GM12873 (cell line): ENCODE results near the gene MTX3.

Experiments
- CTCF ChIP-seq: IDR thresholded peaks from 2 replicates; pipeline ENCODE4 v1.5.1; 2012; ENCODE audit warnings: low read depth, mild to moderate bottlenecking, moderate library complexity, low read length, control low read depth; ENCODE audit not compliant: insufficient read depth; ENCODE audit errors: missing control alignments

Gene MTX3

GRCh38 chr5:79982136-79982535, 8.9 kb downstream of the MTX3 start:
- no peak for TF ChIP-seq CTCF

- TF ChIP-seq CTCF = no peak
Measured at GRCh38 chr5:79976759-79977515, 14.1 kb downstream of the MTX3 start.

GRCh38 chr5:79975422-79975821, 15.6 kb downstream of the MTX3 start:
- TF ChIP-seq CTCF = no peak

GRCh38 chr5:79974886-79975285, 16.2 kb downstream of the MTX3 start:
- TF ChIP-seq CTCF = no peak

GRCh38 chr5:79973996-79974395, 17.1 kb downstream of the MTX3 start:
- TF ChIP-seq CTCF = no peak

GRCh38 chr5:79973511-79973910, 17.6 kb downstream of the MTX3 start:
- no peak for TF ChIP-seq CTCF

GRCh38 chr5:79971156-79971555, 19.9 kb downstream of the MTX3 start:
- no peak for TF ChIP-seq CTCF
